Panc1 (cell line): ENCODE data around the gene MMP17. TPM values are rescaled to one million over a fixed set of nuclear protein-coding genes. Genes with fewer than 3 reads are reported as not detected.

ENCODE experiments used
- ATAC-seq: fragments of 200-7000 bp; cut with Tn5 transposase; 2 replicates; pipeline ENCODE4 v1.9.1; 2020; ENCODE audit warnings: mild to moderate bottlenecking, moderate library complexity
- BruUV-seq: library from RNA; stranded (reverse); fragments of 400-500 nt; replicated peaks from 2 replicates; lab custom pipeline; 2021; lab: Mats Ljungman, UMichigan
- CTCF ChIA-PET: fragments of 300-600 bp; sonication (Branson Sonifier 250); formaldehyde crosslinking; loops from one replicate; lab custom pipeline; 2022; ENCODE audit warnings: antibody characterized with exemption; lab: Charles Lee
- POLR2A ChIA-PET: fragments of 300-600 bp; sonication (Branson Sonifier 250); formaldehyde crosslinking; loops from one replicate; lab custom pipeline; 2022; ENCODE audit warnings: antibody characterized with exemption; lab: Charles Lee
- DNase-seq: peaks from one replicate; pipeline ENCODE4 v3.0.0-alpha.2; 2010; ENCODE audit warnings: low read depth, low spot score
- H3K27ac ChIP-seq: 2 replicates; pipeline ENCODE4 v1.5.1; 2011; ENCODE audit warnings: mild to moderate bottlenecking, low read length, inconsistent platforms
- H3K27me3 ChIP-seq: fragments of 200-500 bp; sonication (Bioruptor generic); 2 replicates; pipeline ENCODE4 v1.6.0; 2014; ENCODE audit warnings: low read length, inconsistent platforms; ENCODE audit not compliant: control insufficient read depth, insufficient read depth
- H3K36me3 ChIP-seq: fragments of 200-500 bp; sonication (Bioruptor generic); 2 replicates; pipeline ENCODE4 v1.5.1; 2014; ENCODE audit warnings: inconsistent platforms, mild to moderate bottlenecking, low read length, moderate library complexity; ENCODE audit not compliant: control insufficient read depth, insufficient read depth
- H3K4me1 ChIP-seq: 2 replicates; pipeline ENCODE4 v1.5.1; 2011; ENCODE audit warnings: inconsistent platforms, mild to moderate bottlenecking, low read length, moderate library complexity; ENCODE audit not compliant: control insufficient read depth, insufficient read depth
- H3K4me3 ChIP-seq, 2 experiments: 2 replicates each; pipeline ENCODE4 v1.5.1; 2011 to 2012; ENCODE audit warnings: low read depth in 2 of 2, low read length in 2 of 2, mild to moderate bottlenecking in 2 of 2, inconsistent platforms in 1 of 2, moderate library complexity in 1 of 2
- H3K9me3 ChIP-seq: fragments of 200-500 bp; sonication (Bioruptor generic); 2 replicates; pipeline ENCODE4 v1.5.1; 2014; ENCODE audit warnings: low read depth, mild to moderate bottlenecking, inconsistent platforms, low read length, moderate library complexity; ENCODE audit not compliant: control insufficient read depth, insufficient read depth
- CTCF ChIP-seq: fragments of 450-650 bp; IDR thresholded peaks from 2 replicates; pipeline ENCODE4 v1.5.1; 2017; ENCODE audit warnings: mild to moderate bottlenecking
- POLR2AphosphoS5 ChIP-seq: IDR thresholded peaks from 2 replicates; pipeline ENCODE4 v1.6.1; 2012; ENCODE audit warnings: mild to moderate bottlenecking, low read depth, low read length, moderate library complexity
- SIN3A ChIP-seq: IDR thresholded peaks from 2 replicates; pipeline ENCODE4 v1.6.1; 2012; ENCODE audit warnings: low read depth, mild to moderate bottlenecking, low read length, moderate library complexity, borderline replicate concordance; ENCODE audit not compliant: insufficient read depth
- TCF7L2 ChIP-seq: IDR thresholded peaks from 2 replicates; pipeline ENCODE4 v1.6.1; 2011; ENCODE audit warnings: mild to moderate bottlenecking, low read depth, low read length, inconsistent platforms
- in situ Hi-C: cut with HindIII; loops from 2 replicates; pipeline ENCODE4 v1.10.0; 2016; ENCODE audit warnings: low sequenced_read_pairs, low pct_unique_long_range_greater_than_20kb
- intact Hi-C: fragments of 100-400 bp; cut with micrococcal nuclease; formaldehyde crosslinking; loops from one replicate; pipeline ENCODE4 v1.10.0; 2022; ENCODE audit not compliant: unreplicated experiment
- total RNA-seq: library from RNA; stranded (reverse); gene quantifications from one replicate; pipeline ENCODE4 v1.2.1, GENCODE V29; 2021; ENCODE audit not compliant: unreplicated experiment
- TF ChIP-seq, protein P1 (sequence below), 2 experiments: IDR thresholded peaks; 2 replicates each; pipeline ENCODE4 v1.6.1; 2011 to 2012; ENCODE audit warnings: low read depth in 2 of 2, control low read depth in 1 of 2, low read length in 1 of 2, mild to moderate bottlenecking in 1 of 2, moderate library complexity in 1 of 2; ENCODE audit not compliant: insufficient read depth in 1 of 2

Gene MMP17
- total RNA-seq, 1 experiment from 2014 or later: 30.0 TPM

GRCh38 chr12:131843527-131843926 is 15.3 kb downstream of the MMP17 start:
- intact Hi-C loops (no loop called here), in situ Hi-C loops (no loop called here)
- no peaks in the 10 kb centered on the region for H3K9me3 ChIP-seq
- DNase-seq (no peak), ATAC-seq (no peak; the same call in 1 of the 2 replicates)
- no peaks in the 10 kb centered on the region for H3K27me3 ChIP-seq
- POLR2A ChIA-PET: no interaction called here
- CTCF ChIA-PET: interaction anchor here (0.6 kb wide), 1 partner anchor 233 kb away, joined by 7 read pairs; no protein-coding TSS in a partner anchor
- no peaks in the 10 kb centered on the region for H3K4me1 ChIP-seq
- no TSS peak for BruUV-seq
- H3K4me3 ChIP-seq: no peak overlapping the region
- no peaks in the 10 kb centered on the region for H3K36me3 ChIP-seq
- TF ChIP-seq, protein P1, sequence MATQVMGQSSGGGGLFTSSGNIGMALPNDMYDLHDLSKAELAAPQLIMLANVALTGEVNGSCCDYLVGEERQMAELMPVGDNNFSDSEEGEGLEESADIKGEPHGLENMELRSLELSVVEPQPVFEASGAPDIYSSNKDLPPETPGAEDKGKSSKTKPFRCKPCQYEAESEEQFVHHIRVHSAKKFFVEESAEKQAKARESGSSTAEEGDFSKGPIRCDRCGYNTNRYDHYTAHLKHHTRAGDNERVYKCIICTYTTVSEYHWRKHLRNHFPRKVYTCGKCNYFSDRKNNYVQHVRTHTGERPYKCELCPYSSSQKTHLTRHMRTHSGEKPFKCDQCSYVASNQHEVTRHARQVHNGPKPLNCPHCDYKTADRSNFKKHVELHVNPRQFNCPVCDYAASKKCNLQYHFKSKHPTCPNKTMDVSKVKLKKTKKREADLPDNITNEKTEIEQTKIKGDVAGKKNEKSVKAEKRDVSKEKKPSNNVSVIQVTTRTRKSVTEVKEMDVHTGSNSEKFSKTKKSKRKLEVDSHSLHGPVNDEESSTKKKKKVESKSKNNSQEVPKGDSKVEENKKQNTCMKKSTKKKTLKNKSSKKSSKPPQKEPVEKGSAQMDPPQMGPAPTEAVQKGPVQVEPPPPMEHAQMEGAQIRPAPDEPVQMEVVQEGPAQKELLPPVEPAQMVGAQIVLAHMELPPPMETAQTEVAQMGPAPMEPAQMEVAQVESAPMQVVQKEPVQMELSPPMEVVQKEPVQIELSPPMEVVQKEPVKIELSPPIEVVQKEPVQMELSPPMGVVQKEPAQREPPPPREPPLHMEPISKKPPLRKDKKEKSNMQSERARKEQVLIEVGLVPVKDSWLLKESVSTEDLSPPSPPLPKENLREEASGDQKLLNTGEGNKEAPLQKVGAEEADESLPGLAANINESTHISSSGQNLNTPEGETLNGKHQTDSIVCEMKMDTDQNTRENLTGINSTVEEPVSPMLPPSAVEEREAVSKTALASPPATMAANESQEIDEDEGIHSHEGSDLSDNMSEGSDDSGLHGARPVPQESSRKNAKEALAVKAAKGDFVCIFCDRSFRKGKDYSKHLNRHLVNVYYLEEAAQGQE (IDR thresholded peaks at IDR 0.05; ENCODE audit: insufficient read depth in 1 of 2, low read depth in 2 of 2, low read length in 1 of 2): no peak
- TF ChIP-seq CTCF: no peak
- no peak for TF ChIP-seq POLR2AphosphoS5
- TF ChIP-seq TCF7L2: no peak
- no peak for TF ChIP-seq SIN3A
- no peak overlapping the region for H3K27ac ChIP-seq

DNA sequence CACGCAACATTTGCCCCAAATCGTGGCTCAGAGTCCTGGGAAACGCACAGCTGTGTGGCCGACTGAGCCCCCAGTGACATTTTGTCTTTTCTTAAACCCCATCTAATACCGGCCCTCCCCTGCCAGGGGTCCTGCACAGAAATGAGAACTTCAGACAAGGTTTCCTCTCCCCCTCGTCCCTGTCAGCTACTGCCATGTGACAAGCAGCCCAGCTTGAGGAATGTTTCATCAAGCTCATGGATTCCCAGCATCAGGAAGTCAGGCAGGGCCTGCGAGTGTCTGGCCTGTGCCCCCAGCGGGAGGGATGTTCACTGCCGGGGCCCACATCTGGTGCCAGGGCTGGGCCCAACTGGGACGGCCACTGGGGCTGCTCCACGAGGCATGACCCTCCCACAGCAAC is 15.9 kb downstream of the MMP17 start:
- BruUV-seq: no TSS peak
- H3K36me3 ChIP-seq: no peaks in the 10 kb centered on the region
- no peak overlapping the region for H3K27ac ChIP-seq
- H3K4me3 ChIP-seq: no peak overlapping the region
- intact Hi-C loops (no loop called here), in situ Hi-C loops (no loop called here)
- TF ChIP-seq TCF7L2 (no peak), CTCF (no peak), SIN3A (no peak)
- TF ChIP-seq, protein P1 (IDR thresholded peaks at IDR 0.05; ENCODE audit: insufficient read depth in 1 of 2, low read depth in 2 of 2, low read length in 1 of 2): no peak
- no peaks in the 10 kb centered on the region for H3K4me1 ChIP-seq
- H3K27me3 ChIP-seq: no peaks in the 10 kb centered on the region
- DNase-seq (no peak), ATAC-seq (no peak)
- ChIA-PET CTCF (interaction anchor here (0.6 kb wide), 1 partner anchor 232 kb away, joined by 7 read pairs; no protein-coding TSS in a partner anchor), POLR2A (no interaction called here)
- no peaks in the 10 kb centered on the region for H3K9me3 ChIP-seq
